Stimulated activated CD4-positive, alpha-beta T cell treated with anti-CD3 and anti-CD28 coated beads, Interleukin-1b, Interleukin-23, amount 100 ng/mL, for 4 hours (primary cell): ENCODE data around the gene SLC25A18.

Experiments
- DNase-seq, 2 donors: peaks; one replicate each; pipeline ENCODE4 v3.0.0-alpha.2; 2020; ENCODE audit warnings: low read depth in 2 of 2

The SLC25A18 gene

DNA sequence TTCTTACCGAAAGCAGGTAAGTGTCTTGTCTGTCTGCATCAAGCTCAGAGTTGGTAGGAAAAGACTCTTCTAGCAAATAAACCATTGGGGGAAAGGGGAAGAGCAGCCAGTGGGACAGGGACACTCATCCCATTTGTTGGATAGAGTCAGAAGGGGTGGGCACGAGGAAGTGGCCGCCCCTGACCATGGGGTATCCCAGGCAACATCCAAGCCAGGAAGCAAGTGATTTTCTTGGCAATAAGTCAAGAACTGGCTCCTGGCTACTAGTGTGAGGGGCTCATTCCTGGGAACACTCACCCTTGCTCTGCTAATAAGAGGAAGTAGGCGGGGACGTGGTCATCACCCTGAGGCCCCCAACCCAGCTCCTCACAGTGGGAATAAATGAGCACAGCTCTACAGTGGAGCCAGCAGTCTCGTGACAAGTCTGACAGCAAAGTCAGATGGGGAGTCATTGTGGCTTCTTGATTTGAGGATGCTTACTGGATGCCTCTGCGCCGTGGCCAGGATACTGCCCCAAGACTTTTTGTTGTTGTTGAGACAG lies 6.7 kb downstream of the SLC25A18 start:
- DNase-seq, result no peak

DNA sequence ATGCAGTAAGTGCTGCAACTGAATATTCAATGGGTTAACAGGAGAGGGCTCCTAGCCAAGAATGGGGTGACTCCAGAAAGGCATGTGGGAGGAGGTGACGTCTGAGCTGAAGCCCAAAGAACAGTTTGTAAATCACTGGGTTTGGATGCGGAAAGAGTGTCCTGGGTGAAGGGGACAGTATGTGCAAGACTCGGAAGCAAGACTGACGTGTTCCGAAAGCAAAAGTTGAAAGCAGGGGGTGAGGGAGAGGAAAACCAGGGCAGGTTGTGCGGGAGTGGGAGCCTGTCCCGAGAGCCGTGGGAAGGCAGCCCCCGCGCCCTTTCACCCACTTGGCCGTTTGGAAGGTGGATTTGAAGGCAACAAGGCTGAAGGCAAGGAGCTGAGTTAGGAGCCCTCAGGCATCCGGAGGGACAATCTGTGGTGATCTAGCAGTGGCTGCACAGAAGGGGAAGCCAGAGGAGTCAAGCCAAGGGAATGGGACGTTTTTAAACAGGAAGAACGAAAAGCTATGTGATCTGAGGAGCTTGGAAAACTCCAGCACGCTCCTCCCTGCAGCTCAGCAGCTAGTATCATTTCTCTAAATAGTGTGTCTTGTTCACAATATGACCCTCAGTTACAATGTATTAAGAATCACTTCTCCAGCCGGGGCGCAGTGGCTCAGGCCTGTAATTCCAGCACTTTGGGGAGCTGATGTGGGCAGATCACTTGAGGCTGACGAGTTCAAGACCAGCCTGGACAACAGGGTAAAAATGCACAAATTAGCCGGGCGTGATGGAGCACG lies 7.7 kb downstream of the SLC25A18 start:
- no peak for DNase-seq

DNA sequence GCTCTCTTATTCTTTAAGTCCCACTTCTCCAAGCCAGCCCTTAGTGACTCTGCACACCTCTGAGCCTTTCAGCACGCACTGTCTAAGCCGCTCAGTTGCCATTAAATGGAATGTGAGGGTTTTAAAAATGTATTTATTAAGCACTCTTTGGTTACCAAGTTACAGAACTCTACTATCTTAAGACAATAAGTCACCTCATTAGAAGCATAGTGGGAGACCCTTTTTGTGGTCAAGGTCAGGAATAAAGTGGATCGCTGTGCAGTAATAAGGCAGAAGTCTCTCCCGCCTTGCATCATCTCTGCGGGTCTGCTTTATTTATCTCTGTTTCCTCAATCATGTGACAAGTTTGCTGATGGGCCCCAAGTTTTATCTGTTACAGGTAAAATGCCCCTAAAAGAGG lies 11.9 kb downstream of the SLC25A18 start:
- no peak for DNase-seq

DNA sequence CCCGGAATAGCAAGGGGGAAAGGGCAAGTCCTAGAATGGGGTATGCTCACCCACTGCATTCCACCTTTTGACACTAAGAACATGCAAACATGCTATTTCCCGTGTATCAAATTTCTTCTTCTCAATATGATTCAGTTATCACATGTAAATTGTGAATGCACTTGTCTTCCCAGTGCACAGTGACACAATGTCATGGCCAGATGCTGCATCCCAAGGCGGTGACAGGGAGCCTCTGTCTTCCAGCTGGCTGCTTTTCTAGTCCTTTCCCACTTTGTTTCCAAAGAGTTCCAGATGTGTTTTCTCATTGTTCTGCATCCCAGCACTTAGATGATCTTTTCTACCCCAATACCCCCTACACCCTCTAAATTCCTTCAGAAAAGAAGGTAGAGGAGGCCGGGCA lies 12.4 kb downstream of the SLC25A18 start:
- no peak for DNase-seq

DNA sequence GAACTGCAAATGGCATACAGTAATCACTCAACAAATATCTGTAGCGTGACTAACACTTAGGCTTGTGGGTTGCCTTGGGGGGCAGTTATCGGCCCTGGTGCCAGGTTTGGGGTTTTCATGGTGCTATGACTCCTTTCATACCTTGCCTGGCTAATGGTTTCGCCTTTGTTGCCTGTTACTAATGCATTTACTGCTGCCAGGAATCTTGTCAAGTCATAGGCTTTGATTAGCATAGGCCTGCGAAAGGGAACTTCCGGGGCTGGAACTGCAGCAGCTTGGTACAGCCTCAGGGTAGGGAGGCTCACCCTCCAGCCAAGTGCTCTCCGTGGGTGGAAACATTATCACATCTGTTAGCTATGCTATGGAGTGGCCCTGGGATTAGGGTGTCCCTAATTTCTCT lies 13.2 kb downstream of the SLC25A18 start:
- no peak for DNase-seq

DNA sequence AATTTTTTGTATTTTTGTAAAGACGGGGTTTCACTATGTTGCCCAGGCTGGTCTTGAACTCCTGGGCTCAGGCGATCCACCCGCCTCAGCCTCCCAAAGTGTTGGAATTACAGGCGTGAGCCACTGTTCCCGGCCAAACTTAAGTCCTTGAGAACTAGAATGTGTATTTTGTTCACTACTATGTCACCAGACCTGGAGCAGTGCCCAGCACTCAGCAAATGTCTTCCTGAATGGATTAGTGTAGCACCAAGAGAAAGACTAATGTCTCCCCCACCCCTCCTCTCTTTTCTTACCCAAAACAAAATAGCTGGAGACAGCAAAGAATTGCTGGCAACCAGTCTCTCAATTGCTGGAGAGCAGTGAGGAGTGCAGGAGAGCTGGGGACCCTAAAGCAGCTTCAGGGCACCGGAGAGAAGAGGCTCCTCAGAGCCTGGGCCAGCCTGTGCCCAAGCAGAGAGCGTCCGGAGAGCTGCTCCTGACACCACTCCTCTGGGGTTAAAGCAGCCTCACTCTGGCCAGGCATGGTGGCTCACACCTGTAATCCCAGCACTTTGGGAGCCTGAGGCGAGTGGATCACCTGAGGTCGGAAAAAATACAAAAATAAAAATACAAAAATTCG lies 14.9 kb downstream of the SLC25A18 start:
- no peak for DNase-seq

DNA sequence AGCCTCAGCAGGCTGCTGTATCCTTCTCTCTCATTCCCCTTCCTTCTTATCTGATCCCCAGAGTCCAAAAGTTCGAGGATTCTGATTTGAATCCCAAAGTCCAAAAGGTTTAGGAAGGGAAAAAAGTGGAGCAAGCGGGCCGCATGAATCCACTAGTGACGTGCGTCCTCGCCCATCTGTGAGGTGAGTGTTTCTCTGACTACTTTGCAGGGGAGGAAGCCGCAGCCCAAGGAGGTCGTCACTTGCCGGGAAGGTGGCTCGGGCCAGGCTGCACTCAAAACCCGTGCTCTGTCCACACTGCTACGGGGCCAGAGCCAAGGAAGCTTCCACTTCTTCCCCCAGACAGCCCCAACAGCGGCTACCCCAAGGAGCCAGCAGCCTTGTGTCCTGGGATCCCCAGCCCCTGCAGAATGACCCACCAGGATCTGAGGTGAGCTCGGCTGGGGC lies 16.3 kb downstream of the SLC25A18 start:
- no peak for DNase-seq

DNA sequence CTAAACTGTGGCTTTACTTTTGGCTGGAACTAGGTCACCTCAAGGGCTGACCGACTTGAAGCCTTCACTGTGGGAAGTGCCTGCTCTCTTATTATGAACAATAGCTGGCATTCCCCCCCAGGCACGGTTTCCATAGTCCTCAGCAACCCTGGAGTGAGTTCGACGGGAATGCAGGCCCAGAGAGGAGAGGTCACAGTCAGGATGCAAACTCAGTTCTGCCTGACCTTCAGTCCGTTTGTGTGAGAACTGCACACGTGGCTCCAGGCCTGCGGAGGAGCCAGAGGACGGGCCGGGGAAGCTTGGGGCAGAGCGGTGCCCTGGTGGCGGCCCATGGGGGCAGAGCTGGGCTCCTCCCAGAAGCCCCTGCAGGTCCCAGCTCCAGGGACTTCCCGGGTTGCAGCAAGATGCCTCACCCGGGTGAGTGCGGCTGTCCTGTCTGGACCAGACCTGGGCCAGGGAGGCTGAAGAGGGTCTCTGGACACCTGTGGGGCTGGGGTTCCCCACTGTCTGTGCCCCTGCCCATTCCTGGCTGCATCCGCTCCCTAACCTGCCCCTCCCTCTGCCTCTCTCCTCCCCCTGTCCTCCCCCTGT lies 17.2 kb downstream of the SLC25A18 start:
- DNase-seq, result no peak

DNA sequence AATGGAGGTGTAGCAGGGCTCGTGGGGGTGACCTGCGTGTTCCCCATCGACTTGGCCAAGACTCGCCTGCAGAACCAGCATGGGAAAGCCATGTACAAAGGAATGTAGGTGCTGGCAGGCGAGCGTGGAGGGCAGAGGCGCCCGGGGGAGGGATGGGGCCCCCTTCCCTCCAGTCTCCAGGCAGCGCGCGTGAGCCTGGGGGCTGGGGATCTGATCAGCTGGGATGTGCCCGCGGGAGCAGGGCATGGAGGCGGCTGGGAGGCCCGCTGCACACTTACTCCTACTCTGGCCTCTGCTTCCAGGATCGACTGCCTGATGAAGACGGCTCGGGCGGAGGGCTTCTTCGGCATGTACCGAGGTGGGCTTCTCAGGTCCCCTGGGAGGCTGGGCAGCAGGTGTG lies 17.8 kb downstream of the SLC25A18 start:
- DNase-seq, result no peak

DNA sequence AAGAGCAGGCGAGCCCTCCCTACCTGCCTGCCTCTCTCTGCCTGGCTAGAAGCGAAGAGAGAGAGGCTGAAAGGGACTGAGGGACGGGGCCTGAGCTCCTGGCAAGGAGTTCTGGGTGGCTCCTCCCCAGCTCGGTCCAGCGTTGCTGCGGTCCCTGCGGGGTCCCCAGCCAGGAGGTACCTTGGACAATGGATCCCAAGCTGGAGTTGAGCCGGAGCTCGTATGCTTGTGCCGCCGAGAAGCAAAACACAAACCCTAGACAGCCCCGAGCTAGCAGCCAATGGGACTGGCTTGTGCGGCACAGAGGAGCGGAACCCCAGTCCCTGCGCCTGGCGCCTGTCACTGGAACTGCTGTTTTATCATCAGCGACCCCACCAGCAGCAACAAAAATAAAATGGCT lies 18.3 kb downstream of the SLC25A18 start:
- DNase-seq, result no peak

DNA sequence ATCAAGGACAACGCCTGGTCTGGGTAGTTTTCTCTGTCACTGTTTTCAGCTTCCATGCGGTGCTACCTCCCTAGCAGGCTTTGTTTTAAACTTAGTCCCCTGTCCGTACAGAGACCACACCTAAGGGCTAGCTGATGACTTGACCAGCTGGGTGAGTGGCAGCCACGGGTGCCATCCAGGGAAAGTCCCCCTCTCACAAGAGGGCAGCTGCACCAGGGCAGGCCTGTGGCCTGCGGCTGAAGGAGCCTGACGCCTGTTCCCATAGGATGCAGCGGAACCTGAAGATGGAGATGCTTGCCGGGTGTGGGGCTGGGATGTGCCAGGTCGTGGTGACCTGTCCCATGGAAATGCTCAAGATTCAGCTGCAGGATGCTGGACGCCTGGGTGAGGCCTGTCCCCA lies 19.9 kb downstream of the SLC25A18 start:
- no peak for DNase-seq

DNA sequence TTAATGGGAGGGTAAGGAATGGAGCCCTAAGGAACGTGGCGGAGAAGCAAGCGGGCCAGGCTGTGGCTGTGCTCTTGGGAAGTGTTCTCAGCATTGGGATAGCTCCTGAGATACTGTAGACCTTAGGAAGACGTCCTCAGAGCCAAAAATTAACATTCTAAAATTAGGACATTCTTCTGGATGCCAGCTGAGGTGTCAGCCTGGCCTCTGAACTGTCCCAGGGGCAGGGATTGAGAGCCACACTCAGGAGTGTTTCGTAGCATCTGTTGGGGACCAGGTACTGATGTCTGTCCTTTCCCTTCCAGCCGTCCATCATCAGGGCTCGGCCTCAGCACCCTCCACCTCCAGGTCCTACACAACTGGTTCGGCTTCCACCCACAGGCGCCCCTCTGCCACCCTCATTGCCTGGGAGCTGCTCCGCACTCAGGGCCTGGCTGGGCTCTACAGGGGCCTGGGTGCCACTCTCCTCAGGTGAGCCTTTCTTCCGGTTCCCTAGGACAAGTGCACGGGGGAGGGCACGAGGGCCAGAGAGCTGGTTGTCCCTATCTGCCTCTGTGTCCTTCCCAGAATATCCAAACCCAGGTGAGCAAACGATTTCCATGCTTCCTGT lies 23.6 kb downstream of the SLC25A18 start:
- no peak for DNase-seq

DNA sequence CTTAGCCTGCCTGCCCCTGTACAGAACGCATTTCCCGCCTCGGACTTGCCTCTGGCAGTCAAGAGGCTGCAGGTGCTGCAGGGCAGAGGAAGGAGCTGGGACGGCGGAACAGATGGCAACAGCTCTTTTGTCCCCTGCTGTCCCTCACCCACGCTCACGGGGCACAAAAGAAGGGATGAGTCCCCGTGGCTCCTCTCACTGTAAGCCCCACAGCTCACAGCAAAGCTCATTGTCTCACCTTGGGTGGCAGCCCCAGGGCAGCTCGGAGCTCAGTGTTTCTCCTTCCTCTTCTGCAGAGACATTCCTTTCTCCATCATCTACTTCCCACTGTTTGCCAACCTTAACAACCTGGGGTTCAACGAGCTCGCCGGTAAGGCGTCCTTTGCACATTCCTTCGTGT lies 24.3 kb downstream of the SLC25A18 start:
- DNase-seq, result no peak

DNA sequence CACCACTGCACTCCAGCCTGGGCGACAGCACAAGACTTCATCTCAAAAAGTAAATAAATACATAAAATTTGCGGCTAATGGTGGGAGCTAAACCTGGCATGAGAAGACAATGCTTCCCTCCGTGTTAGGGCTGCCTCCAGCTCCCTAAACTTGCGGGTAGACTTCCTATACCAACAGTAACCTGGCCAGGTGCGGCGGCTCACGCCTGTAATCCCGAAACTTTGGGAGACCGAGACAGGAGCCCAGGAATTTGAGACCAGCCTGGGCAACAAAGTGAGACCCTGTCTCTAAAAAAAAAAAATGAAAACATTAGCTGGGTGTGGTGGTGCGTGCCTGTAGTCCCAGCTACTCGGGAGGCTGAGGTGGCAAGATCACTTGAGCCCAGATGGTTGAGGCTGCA lies 25.3 kb downstream of the SLC25A18 start:
- no peak for DNase-seq

DNA sequence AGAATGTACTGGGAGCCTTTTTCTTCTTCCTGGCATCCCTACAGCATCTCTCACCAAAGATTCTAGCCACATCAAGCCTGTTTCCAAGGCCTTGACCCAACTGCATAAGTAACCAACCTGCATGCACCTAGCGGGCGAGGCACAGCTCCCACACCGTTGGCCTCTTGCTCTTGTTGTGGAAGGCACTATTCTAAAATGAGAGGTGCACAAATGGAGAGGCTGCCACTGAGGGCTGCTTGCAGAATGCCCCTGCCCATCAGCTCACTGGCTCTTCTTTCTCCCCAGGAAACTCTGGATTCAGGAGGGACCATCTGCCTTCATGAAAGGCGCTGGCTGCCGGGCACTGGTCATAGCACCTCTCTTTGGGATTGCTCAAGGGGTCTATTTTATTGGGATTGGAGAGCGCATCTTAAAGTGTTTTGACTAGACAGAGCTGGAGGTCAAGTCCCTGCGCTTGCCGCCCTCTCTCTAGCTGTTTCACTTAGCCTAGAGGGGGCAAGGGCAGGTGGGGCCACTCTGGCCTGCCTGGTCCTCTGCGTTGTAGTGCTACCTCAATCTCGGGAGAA lies 26.6 kb downstream of the SLC25A18 start:
- DNase-seq, result no peak

DNA sequence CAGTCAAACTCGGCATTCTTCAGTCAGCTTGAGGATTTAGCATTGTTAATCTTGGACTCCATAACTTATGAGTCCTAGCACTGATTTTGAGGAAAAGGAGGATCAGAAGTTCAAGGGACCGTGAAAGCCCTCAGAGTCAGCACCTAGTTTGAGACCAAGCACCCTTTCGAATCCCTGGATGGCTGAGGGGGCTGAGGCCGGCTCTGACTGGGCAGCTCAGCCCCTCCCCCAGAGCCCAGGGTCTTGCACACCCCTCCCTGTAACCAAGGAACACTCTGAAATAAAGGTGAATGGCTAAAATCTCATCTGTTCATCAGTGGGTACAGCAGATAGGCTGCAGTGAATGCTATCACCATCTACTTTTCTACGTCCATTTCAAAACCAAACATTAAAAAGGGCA lies 27.3 kb downstream of the SLC25A18 start:
- no peak for DNase-seq

DNA sequence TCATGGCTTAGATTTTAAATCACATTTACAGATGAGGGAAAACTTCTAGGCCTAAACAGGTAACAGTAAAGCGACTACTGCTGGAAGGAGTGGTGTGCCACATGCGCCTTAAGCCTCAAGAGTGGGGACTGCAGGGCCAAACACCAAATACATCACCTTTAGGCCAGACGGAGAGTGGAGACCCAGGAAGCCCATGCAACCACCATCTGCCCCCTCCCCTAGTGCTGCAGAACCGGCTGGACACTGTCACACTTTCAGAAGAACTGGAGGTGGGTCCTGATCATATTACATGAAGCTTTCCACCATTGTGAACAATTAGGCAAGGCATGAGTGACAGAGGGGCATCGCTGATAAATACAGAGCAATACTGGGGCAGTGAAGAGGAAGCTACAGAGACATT lies 28.9 kb downstream of the SLC25A18 start:
- no peak for DNase-seq

DNA sequence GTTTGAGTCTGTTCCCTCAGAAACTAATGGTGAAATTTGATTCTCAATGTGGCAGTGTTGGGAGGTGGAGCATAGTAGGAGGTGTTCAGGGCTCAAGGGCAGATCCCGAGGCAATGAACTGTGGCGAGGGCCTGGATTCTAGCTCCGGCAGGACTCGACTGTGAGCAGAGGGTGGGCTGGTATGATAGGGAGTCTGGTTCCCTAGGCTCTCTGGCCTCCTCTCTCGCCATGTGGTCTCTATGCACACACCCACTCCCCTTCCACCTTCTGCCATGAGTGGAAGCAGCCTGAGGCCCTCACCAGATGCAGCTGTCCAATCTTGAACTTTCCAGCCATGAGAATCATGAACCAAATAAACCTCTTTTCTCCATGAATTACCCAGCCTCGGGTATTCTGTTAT lies 32.9 kb downstream of the SLC25A18 start:
- no peak for DNase-seq

DNA sequence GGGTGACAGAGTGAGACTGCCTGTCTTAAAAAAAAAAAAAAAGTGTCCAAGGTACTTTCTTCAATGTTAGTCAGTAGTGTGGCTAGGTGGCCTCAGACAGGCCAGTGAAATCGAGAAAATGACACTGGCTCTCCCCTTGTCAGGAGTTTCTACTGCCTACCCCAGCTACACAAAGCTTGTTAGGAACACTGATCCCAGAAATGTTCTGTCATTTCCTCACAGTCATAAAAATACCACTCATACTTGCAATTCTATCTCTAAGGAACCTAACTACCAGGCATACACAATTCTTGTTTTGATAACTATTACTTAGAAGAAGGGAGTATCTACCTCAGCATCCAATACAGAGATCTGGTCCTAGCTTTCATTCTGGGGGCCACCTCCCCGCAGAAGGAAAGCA lies 33.9 kb downstream of the SLC25A18 start:
- DNase-seq, result no peak

DNA sequence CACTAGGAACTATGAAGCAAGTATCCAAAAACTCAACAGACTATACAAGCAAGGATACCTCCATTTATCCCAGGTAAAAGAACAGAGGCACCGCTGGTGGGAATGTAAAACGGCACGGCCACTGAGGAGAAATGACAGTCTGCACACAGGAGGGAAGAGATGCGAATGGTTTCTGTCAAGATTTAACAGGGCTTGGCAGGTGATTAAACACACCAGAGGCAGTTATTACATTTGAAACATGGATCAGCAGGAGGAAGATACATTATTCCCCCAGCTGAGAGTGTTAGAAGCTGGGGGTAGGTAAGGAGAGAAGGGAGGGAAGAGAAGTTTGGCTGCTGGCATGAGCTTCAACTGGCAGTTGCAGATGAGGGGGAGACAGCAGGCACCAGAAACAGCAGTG lies 35.0 kb downstream of the SLC25A18 start:
- DNase-seq, result no peak

DNA sequence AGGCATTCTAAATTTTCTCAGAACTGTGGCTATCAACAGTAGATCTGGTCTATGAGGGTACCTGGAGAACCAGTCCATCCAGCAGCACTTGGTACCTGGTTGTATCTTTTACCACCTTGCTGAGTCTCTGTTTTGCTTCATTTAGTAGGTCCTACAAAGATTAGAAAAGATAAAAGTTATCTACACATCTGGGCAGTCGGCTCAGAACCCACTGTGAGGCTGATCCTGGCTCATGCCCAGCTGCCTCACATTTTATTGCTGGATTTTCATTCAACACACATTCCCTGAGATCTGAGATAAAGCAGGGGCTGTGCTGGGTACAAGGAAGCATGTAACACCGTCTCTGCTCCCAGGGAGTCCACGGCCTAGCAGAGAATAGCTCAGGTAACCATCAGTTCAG lies 37.7 kb downstream of the SLC25A18 start:
- DNase-seq, result no peak

DNA sequence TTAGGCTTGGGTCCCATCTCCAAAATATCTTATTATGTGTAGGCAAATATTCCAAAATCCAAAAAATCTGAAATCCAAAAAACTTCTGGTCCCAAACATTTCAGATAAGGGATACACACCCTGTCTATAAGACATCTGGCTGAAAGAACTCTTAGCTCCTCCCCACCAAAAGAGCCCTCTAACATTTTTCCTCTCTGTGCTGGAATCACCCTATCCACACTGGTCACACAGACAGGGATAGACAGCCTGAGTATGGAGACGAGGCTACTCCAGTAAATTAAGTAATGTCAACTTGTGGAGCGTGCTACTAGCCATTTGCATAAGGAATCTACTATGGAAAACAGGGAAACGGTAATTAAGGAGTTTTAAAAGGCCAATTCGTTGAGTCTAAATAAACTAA lies 40.4 kb downstream of the SLC25A18 start:
- DNase-seq, result no peak
